ENCODE data around the gene ABCC4.

GRCh38 chr13:95083066-95083465, 218.2 kb downstream of the ABCC4 start:
- TF ChIP-seq, protein P1, sequence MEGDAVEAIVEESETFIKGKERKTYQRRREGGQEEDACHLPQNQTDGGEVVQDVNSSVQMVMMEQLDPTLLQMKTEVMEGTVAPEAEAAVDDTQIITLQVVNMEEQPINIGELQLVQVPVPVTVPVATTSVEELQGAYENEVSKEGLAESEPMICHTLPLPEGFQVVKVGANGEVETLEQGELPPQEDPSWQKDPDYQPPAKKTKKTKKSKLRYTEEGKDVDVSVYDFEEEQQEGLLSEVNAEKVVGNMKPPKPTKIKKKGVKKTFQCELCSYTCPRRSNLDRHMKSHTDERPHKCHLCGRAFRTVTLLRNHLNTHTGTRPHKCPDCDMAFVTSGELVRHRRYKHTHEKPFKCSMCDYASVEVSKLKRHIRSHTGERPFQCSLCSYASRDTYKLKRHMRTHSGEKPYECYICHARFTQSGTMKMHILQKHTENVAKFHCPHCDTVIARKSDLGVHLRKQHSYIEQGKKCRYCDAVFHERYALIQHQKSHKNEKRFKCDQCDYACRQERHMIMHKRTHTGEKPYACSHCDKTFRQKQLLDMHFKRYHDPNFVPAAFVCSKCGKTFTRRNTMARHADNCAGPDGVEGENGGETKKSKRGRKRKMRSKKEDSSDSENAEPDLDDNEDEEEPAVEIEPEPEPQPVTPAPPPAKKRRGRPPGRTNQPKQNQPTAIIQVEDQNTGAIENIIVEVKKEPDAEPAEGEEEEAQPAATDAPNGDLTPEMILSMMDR (IDR thresholded peaks at IDR 0.05; ENCODE audit: low read depth, low read length), result no peak
- no peak for TF ChIP-seq EZH2phosphoT487 (IDR thresholded peaks at IDR 0.05; ENCODE audit: low read depth)
